HG03558 (cell line): ENCODE data around the gene MDM4.
A peak's percentile ranks its signal among the peaks of the same experiment; 100 is the strongest.
"Not testable (repeated sequence)": the region's sequence is repeated elsewhere in the genome, so short reads cannot be mapped to it uniquely, and the experiment has no call there.

Experiments used
- ATAC-seq: cut with Tn5 transposase; IDR thresholded peaks from one replicate; pipeline ENCODE4 v1.9.1; 2021; ENCODE audit warnings: moderate number of reproducible peaks; ENCODE audit not compliant: unreplicated experiment; ENCODE audit errors: extremely low read depth

MDM4 gene

DNA sequence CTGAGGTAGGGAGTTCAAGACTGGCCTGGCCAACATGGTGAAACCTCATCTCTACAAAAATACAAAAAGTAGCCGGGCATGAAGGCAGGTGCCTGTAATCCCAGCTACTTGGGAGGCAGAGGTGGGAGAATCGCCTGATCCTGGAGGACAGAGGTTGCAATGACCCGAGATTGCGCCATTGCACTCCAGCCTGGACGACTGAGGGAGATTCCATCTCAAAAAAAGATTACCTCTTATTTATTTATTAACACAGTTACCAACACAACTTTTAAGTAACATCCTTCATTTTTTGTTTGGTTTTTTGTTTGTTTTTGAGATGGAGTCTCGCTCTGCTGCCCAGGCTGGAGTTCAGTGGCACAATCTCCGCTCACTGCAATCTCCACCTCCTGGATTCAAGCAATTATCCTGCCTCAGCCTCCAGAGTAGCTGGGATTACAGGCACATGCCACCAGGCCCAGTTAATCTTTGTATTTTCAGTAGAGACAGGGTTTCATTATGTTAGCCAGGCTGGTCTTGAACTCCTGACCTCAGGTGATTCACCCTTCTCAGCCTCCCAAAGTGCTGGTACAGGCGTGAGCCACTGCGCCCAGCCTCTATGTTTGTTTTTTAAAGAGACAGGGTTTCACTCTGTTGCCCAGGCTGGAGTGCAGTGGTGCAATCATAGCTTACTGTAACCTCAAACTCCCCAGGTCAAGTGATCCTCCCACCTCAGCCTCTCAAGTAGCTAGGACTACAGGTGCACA is 29.5 kb upstream of the MDM4 start:
- not testable (repeated sequence) for ATAC-seq

GRCh38 chr1:204487256-204487615 is 29.0 kb upstream of the MDM4 start:
- ATAC-seq, result no peak

DNA sequence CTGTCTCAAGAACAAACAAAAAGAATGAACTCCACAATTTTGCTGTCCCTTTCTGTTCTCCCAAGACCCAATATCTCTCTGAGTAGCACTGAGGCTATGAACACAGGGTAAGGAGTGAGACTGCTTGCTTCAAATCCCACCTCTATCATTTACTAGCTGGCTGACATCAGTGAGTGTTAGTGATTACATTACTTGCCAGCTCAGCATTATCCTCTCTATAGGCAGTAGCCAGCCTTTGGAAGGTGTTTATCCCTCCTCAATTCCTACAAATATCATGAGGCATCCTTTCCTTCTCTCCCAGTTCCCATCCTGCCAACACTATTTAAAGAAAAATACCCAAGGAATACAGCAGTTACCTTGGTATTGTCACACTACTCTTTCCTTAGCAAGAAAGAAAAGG is 24.6 kb upstream of the MDM4 start:
- no peak for ATAC-seq

- no peak for ATAC-seq
Measured at GRCh38 chr1:204493145-204493983, 22.8 kb upstream of the MDM4 start.

DNA sequence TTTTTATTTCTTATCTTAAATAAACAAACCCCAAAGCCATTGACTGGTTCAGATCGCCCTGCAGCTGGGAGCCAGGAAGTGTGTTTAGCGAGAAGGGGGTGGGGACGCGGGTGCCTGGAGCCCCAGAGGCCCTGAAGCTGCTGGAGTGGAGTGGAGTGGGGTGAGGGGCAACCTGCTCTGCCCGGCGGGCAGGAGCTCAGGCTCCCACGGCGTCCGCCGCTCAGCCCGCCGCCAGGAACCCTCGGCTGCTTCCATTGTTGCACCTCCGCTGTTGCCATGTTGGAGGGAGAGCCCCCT is 22.3 kb upstream of the MDM4 start:
- no peak for ATAC-seq

- ATAC-seq, result no peak
Measured at GRCh38 chr1:204494281-204495077, 21.7 kb upstream of the MDM4 start, which contains the start of gene PIK3C2B. Gene PIK3C2B (minus strand): TSS chr1:204494805. CDS start chr1:204469802, 25,003 bp downstream.

- ATAC-seq, result no peak
Measured at GRCh38 chr1:204495078-204495753, 21.0 kb upstream of the MDM4 start.

DNA sequence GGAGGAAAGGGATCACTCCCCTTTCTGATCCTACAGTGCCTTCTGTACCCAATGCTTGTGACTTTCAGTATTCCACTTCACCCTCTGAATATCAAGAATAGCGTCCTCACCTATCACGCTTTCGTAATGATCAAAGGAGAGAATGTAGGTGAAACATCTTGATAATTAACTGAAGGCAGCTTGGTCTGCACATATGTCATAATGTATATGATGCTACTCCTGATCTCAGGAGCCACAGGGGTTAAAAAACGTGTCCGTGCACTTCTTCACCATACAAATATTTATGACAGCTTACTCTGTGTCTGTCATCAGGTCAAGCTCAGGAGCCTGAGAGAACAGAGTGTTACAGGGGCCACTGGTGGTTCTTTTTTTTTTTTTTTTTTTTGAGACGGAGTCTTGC is 20.4 kb upstream of the MDM4 start:
- ATAC-seq, result no peak

DNA sequence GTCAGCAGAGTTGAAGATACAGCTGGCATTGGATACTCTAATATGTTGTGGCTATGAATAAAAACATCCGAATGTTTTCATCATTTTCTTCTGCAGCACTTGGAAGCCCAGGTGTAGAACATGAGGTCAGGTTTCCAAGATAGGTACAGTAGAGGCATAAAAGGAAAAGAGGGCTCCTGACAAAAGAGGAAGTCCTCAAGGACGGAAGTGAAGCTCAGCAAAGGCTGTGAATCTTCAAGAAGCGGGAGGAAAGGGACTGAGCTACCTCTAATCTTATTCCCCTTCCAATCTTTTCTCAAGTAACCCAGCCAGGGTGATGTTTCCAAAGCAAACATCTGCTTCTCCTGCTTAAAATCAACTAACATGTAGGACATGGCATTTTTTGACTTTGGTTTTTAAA is 17.2 kb upstream of the MDM4 start:
- ATAC-seq, result no peak

DNA sequence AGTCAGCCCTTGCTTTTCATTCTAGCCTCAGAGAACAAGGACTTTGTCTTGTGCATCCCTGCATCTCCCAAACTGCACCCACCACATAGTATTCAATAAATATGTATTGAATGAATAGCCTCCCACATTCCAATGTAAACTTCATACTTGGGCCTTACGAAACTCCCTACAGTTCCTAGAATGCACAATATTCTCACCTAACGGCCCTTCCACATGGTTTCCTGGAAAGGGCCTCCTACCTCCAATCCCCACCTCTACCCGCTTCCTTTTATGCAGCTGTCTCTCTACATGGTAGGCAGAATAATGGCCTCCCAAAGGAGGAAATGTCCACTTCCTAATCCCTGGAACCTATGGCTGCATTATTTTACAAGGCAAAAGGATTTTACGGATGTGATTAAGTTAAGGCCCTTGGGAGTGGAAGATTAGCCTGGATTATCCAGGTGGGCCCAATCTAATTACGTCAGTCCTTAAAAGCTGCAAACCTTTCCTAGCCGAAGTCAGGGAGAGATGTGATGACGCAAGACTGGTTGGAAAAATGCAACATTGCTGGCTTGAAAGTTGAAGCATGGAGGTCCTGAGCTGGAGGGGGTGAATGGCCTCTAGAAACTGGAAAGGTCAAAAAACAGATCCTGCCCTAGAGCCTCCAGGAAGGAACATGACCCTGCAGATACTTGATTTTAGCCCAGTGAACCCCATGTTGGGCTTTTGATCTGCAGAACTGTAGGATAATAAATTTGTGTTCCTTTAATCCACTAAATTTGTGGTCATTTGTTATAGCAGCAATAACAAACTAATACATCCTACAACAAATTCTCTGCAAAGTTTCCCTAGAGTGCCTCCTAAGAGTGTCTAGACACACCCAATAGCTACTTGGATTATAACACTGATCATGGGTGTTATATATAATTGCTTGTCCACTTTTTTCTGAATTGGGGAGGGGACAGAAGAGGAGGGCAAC is 16.4 kb upstream of the MDM4 start:
- ATAC-seq, result no peak

DNA sequence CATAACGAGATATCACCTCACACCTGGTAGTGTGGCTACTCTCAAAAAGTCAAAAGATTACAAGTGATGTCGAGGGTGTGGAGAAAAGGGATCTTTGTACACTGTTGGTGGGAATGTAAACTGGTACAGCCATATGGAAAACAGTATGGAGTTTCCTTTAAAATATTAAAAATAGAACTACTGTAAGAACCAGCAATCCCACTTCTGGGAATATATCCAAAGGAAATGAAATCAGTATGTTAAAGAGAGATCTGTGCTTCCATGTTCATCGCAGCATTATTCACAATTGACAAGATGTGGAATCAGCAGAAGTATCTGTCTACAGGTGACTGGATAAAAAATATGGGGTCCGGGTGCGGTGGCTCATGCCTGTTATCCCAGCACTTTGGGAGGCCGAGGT is 14.0 kb upstream of the MDM4 start:
- no peak for ATAC-seq

DNA sequence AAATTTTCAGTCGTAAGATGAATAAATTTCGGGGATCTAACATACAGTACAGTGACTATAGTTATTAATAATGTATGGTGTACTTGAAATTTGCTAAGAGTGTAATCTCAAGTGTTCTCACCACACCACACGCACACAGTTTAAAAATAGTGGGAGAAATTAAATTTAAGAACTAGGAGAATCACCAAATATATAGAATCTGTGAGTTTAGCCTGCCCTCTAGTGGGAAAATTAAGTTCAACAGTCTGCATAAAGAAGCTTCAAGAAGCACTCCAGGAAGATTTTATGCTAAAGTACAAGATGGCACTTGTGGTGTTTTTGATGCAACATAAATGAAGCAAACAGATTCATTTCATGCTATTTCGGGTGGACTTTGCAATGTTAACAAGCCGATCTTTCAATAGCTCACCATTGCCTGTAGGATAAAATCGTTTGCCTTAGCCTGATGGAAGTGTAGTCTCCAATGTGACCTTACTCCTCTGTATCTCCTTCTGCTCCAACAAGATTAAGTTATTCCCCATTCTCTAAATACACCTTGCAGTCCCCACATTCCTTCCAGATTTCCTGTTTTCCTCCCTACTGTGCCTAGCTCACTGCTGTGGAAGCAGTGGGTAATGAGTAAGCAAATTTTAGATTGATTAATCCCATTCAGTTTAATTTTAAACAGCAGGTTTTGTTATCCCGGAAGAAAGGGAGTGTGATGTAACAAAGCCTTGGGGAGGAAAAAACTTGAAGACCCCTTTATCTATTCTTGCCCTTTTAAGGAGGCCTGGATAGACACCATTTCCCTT is 12.9 kb upstream of the MDM4 start:
- no peak for ATAC-seq

DNA sequence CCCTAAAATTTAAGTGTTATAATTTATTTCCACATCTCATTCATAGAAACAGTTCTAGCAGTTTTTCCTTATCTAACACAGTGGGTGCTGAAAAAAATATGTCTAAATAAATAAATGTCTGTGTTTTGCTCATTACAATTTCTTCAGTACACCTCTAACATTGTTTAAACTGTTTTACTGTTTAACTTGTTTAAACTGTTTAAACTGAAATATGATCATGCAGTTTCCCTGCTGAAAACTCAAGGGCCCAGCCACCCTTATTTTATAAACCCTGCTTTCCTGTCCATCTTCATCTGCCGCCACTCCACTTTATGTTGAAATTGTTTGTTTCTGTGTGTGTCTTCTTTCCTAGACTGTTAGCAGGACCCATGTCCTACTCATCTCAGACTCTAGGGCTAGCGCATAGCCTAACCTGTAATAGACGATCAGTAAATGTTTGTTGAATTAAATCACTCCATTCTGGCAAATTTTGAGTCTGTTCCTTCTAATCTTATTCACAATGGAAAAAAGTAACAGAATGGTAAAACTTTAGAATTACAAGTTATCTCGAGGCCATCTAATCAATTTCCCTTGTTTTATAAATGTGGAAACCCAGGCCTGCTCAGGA is 12.2 kb upstream of the MDM4 start:
- no peak for ATAC-seq

- ATAC-seq, result no peak
Measured at GRCh38 chr1:204505674-204506200, 10.5 kb upstream of the MDM4 start.

DNA sequence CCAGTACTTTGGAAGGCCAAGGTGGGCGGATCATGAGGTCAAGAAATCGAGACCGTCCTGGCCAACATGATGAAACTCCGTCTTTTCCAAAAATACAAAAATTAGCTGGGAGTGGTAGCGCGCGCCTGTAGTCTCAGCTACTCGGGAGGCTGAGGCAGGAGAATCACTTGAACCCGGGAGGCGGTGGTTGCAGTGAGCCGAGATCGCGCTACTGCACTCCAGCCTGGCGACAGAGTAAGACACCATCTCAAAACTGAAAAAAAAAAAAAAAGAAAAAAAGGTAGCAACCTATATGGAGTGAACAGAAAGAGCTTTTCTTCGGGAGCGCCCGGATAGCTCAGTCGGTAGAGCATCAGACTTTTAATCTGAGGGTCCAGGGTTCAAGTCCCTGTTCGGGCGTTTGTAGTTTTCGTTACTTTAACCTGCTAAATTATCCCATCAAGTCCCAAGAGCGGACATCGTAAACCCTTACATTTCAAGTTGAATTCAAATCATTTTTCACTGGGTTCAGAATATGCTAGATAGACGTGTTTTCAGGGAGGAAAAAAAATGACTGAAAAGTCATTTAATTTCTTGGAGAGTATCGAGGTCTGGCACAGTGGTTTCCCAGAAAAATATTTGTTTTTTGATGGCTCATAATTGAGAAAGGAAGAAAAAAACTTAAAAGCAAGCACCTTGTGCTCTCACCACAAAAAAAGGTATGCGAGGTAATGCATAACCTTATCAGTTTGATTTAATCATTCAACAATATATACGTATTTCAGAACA is 9.8 kb upstream of the MDM4 start:
- ATAC-seq, result peak; percentile 31

DNA sequence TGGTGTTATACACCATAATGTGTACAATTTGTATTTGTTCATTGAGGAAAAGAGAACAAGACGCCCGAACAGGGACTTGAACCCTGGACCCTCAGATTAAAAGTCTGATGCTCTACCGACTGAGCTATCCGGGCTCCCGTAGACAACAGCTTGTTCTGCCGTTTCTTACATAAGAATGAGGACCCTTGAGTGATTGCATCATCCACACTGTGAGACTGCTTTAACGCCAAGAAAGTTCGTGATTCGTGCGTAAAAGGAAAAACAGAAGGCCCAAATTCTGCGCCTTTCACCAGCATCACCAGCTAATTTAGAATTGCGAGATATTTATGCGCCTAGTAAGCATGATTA is 9.3 kb upstream of the MDM4 start:
- peak; percentile 47 for ATAC-seq

DNA sequence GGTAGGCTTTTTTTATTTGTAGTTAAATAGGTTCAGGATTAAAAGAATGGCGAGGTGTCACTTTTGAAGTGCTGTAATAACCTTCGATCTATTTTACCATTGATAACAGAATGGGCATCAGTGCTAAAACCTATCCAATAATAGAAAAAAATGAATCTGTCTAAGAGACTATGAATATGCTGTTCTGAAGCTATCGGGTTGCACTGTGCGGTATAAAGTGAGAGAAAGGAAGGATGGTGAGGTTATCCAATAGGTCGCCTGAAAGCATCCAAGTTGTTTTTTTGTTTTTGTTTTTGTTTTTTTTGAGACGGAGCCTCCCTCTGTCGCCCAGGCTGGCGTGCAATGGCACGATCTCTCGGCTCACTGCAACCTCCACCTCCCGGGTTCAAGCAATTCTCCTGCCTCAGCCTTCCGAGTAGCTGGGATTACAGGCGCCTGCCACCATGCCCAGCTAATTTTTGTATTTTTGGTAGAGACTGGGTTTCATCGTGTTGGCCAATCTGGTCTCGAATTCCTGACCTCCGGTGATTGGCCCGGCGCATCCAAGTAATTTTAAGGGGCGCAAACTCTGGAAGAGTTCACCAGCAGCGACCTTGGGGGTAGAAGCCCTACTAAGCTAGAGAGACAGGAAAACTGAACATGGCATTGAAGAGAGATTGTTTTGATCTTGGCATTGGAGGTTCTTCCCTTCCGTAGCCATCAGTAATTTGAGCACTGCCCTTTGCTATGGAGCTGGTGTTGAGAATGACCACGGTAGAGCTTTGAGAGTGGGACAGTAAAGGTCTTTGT is 8.7 kb upstream of the MDM4 start:
- ATAC-seq, result no peak
